Parathyroid adenoma (tissue), 2 donors: ENCODE measurements around the gene SLC8A1.

Experiments used
- H2AFZ ChIP-seq: fragments of 300-600 bp; sonication (generic); one replicate; pipeline ENCODE4 v1.7.0; 2017; ENCODE audit warnings: antibody characterized with exemption, mild to moderate bottlenecking
- H3K27ac ChIP-seq: fragments of 300-600 bp; sonication (generic); one replicate; pipeline ENCODE4 v1.7.0; 2017
- H3K27me3 ChIP-seq: fragments of 300-600 bp; sonication (generic); one replicate; pipeline ENCODE4 v1.7.0; 2017; ENCODE audit warnings: low read length; ENCODE audit not compliant: control insufficient read depth, insufficient read depth
- H3K36me3 ChIP-seq: fragments of 300-600 bp; sonication (generic); one replicate; pipeline ENCODE4 v1.7.0; 2017; ENCODE audit warnings: low read length; ENCODE audit not compliant: control insufficient read depth, insufficient read depth
- H3K4me1 ChIP-seq: fragments of 300-600 bp; sonication (generic); one replicate; pipeline ENCODE4 v1.7.0; 2017; ENCODE audit warnings: control low read depth
- H3K4me2 ChIP-seq: fragments of 300-600 bp; sonication (generic); one replicate; pipeline ENCODE4 v1.7.0; 2017; ENCODE audit warnings: low read length
- H3K4me3 ChIP-seq: fragments of 300-600 bp; sonication (generic); one replicate; pipeline ENCODE4 v1.7.0; 2017; ENCODE audit warnings: low read depth, low read length
- H3K79me2 ChIP-seq: fragments of 300-600 bp; sonication (generic); one replicate; pipeline ENCODE4 v1.7.0; 2017; ENCODE audit warnings: control low read depth
- H3K9ac ChIP-seq: fragments of 300-600 bp; sonication (generic); one replicate; pipeline ENCODE4 v1.7.0; 2017; ENCODE audit warnings: mild to moderate bottlenecking
- H3K9me3 ChIP-seq: fragments of 300-600 bp; sonication (generic); one replicate; pipeline ENCODE4 v1.7.0; 2017; ENCODE audit warnings: low read length; ENCODE audit not compliant: control insufficient read depth
- CTCF ChIP-seq: fragments of 300-600 bp; sonication (generic); IDR thresholded peaks from one replicate; pipeline ENCODE4 v1.7.0; 2017; ENCODE audit warnings: antibody characterized with exemption, mild to moderate bottlenecking
- donor health status: primary hyperparathyroidism.

SLC8A1 gene

GRCh38 chr2:40352041-40352702, 99.7 kb downstream of the SLC8A1 start:
- H3K36me3 ChIP-seq = no peaks in the 10 kb centered on the region

GRCh38 chr2:40348665-40349064, 103.2 kb downstream of the SLC8A1 start:
- H3K9me3 ChIP-seq = no peaks in the 10 kb centered on the region
- H2AFZ ChIP-seq = no peak overlapping the region
- no peaks in the 10 kb centered on the region for H3K36me3 ChIP-seq
- H3K4me2 ChIP-seq = no peak overlapping the region
- no peak overlapping the region for H3K27ac ChIP-seq
- no peak overlapping the region for H3K9ac ChIP-seq
- TF ChIP-seq CTCF = no peak
- H3K27me3 ChIP-seq = no peaks in the 10 kb centered on the region
- no peak overlapping the region for H3K4me3 ChIP-seq
- no peaks in the 10 kb centered on the region for H3K4me1 ChIP-seq
- H3K79me2 ChIP-seq = no peaks in the 10 kb centered on the region

More at GRCh38 chr2:40352041-40352702, 99.7 kb downstream of the SLC8A1 start:
- Histone ChIP-seq H3K27me3 (no peaks in the 10 kb centered on the region), H3K27ac (no peak overlapping the region), H3K79me2 (no peaks in the 10 kb centered on the region), H3K4me3 (no peak overlapping the region), H2AFZ (no peak overlapping the region), H3K4me1 (no peaks in the 10 kb centered on the region), H3K9ac (no peak overlapping the region), H3K4me2 (no peak overlapping the region), H3K9me3 (no peaks in the 10 kb centered on the region)
- TF ChIP-seq CTCF = no peak

GRCh38 chr2:40348038-40348437, 103.9 kb downstream of the SLC8A1 start:
- Histone ChIP-seq H3K9ac (no peak overlapping the region), H3K27ac (no peak overlapping the region), H3K4me1 (no peaks in the 10 kb centered on the region), H3K79me2 (no peaks in the 10 kb centered on the region), H3K36me3 (no peaks in the 10 kb centered on the region), H3K27me3 (no peaks in the 10 kb centered on the region), H3K9me3 (no peaks in the 10 kb centered on the region), H2AFZ (no peak overlapping the region), H3K4me3 (no peak overlapping the region), H3K4me2 (no peak overlapping the region)
- no peak for TF ChIP-seq CTCF

- H3K27ac ChIP-seq = no peak overlapping the region
- no peak for TF ChIP-seq CTCF
- no peak overlapping the region for H3K9ac ChIP-seq
- H3K4me1 ChIP-seq = no peaks in the 10 kb centered on the region
- H3K79me2 ChIP-seq = no peaks in the 10 kb centered on the region
- no peaks in the 10 kb centered on the region for H3K9me3 ChIP-seq
- no peaks in the 10 kb centered on the region for H3K36me3 ChIP-seq
- no peak overlapping the region for H2AFZ ChIP-seq
- no peak overlapping the region for H3K4me3 ChIP-seq
- no peak overlapping the region for H3K4me2 ChIP-seq
- H3K27me3 ChIP-seq = no peaks in the 10 kb centered on the region
Measured at GRCh38 chr2:40346535-40347354, 105.1 kb downstream of the SLC8A1 start.
